Esophagus squamous epithelium (tissue), 5 donors: ENCODE measurements around the gene TMED1. TPM values are rescaled to one million over a fixed set of nuclear protein-coding genes. Genes with fewer than 3 reads are reported as not detected.
"Not testable (repeated sequence)": the region's sequence is repeated elsewhere in the genome, so short reads cannot be mapped to it uniquely, and the experiment has no call there.

Experiments used
- DNase-seq: peaks from one replicate; lab custom pipeline; 2025; lab: John Stamatoyannopoulos, UW
- H3K27ac ChIP-seq, 4 donors: fragments of 200-600 bp; sonication (generic); one replicate each; pipeline ENCODE4 v1.5.1; 2016 to 2019; ENCODE audit warnings: mild to moderate bottlenecking in 1 of 4
- H3K27me3 ChIP-seq, 4 donors: fragments of 200-600 bp; sonication (generic); 1 replicate in 3 of 4; 2 replicates in 1 of 4; pipeline versions ENCODE4 v1.5.1 to v1.6.0; 2017 to 2021; ENCODE audit warnings: antibody characterized with exemption in 1 of 4
- H3K36me3 ChIP-seq, 3 donors: fragments of 200-600 bp; sonication (generic); one replicate each; pipeline ENCODE4 v1.5.1; 2016 to 2019
- H3K4me1 ChIP-seq, 3 donors: fragments of 200-600 bp; sonication (generic); one replicate each; pipeline ENCODE4 v1.5.1; 2017 to 2019
- H3K4me3 ChIP-seq, 4 donors: fragments of 200-600 bp; sonication (generic); 1 replicate in 3 of 4; 2 replicates in 1 of 4; pipeline ENCODE4 v1.5.1; 2016 to 2019; ENCODE audit warnings: mild to moderate bottlenecking in 2 of 4, moderate library complexity in 1 of 4
- H3K9me3 ChIP-seq, 3 donors: fragments of 200-600 bp; sonication (generic); one replicate each; pipeline ENCODE4 v1.5.1; 2016 to 2019
- POLR2A ChIP-seq, 4 donors: fragments of 450-650 bp; IDR thresholded peaks; one replicate each; pipeline ENCODE4 v1.6.1; 2017; ENCODE audit warnings: antibody characterized with exemption in 4 of 4, mild to moderate bottlenecking in 4 of 4, moderate library complexity in 3 of 4
- WGBS, 2 donors: methylation state at CpG; one replicate each; pipeline ENCODE4 v1.1.5; 2018; 5-methylcytosine and 5-hydroxymethylcytosine counted together
- intact Hi-C: fragments of 100-400 bp; cut with DNase I; formaldehyde crosslinking; loops from one replicate; pipeline ENCODE4 v1.15.0; 2022
- total RNA-seq, 4 donors: library from RNA; depleted of rRNA; stranded (reverse); fragments of >200 nt; gene quantifications; one replicate each; pipeline ENCODE4 v1.1.0, GENCODE V29; 2016
- TF ChIP-seq, protein P1 (sequence below), 6 experiments: fragments of 450-650 bp in 4 of 6; fragments of 200-600 bp in 2 of 6; sonication (generic) in 2 of 6; IDR thresholded peaks; one replicate each; pipeline ENCODE4 v1.5.1; 2016 to 2019; ENCODE audit warnings: antibody characterized with exemption in 6 of 6, mild to moderate bottlenecking in 4 of 6, moderate library complexity in 4 of 6
- donor health status: DM: yes; HTN: yes; CAD: no.

TMED1 gene
- total RNA-seq, 4 donors from 2014 or later, result 14.7 to 30.3 (median 24.1) TPM

DNA sequence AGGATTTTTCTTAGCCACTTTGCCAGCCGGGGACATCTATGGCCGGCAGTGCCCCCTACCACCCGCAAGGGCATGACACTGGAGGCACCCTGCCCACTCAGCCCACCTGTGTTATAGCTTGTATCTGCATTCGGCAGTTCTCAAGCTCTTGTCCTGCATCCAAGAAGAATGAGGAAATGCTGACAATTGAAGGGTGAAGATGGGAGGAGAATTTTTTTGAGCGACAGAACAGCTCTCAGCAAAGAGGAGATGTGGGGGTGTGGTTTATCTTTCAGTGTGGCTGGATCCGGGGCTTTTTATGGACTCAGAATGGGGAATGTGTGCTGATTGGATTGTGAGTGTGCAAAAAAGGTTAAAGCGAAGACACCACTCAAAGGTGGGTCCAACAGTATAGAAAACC is 6.8 kb upstream of the TMED1 start:
- Histone ChIP-seq H3K36me3 (no peaks in the 10 kb centered on the region), H3K4me1 (no peaks in the 10 kb centered on the region), H3K4me3 (no peak overlapping the region), H3K27me3 (peaks cover 0 to 5% (median 0%) of the 10 kb centered on the region in 4 donors), H3K27ac (no peak overlapping the region), H3K9me3 (no peaks in the 10 kb centered on the region)
- intact Hi-C loops, result no loop called here
- 85 to 86% methylated on average over 6 to 7 of the region's 7 CpGs for WGBS, 2 donors
- no peak for DNase-seq
- TF ChIP-seq POLR2A (IDR thresholded peaks at IDR 0.05), result no peak
- TF ChIP-seq, protein P1, sequence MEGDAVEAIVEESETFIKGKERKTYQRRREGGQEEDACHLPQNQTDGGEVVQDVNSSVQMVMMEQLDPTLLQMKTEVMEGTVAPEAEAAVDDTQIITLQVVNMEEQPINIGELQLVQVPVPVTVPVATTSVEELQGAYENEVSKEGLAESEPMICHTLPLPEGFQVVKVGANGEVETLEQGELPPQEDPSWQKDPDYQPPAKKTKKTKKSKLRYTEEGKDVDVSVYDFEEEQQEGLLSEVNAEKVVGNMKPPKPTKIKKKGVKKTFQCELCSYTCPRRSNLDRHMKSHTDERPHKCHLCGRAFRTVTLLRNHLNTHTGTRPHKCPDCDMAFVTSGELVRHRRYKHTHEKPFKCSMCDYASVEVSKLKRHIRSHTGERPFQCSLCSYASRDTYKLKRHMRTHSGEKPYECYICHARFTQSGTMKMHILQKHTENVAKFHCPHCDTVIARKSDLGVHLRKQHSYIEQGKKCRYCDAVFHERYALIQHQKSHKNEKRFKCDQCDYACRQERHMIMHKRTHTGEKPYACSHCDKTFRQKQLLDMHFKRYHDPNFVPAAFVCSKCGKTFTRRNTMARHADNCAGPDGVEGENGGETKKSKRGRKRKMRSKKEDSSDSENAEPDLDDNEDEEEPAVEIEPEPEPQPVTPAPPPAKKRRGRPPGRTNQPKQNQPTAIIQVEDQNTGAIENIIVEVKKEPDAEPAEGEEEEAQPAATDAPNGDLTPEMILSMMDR (IDR thresholded peaks at IDR 0.05), result no peak

DNA sequence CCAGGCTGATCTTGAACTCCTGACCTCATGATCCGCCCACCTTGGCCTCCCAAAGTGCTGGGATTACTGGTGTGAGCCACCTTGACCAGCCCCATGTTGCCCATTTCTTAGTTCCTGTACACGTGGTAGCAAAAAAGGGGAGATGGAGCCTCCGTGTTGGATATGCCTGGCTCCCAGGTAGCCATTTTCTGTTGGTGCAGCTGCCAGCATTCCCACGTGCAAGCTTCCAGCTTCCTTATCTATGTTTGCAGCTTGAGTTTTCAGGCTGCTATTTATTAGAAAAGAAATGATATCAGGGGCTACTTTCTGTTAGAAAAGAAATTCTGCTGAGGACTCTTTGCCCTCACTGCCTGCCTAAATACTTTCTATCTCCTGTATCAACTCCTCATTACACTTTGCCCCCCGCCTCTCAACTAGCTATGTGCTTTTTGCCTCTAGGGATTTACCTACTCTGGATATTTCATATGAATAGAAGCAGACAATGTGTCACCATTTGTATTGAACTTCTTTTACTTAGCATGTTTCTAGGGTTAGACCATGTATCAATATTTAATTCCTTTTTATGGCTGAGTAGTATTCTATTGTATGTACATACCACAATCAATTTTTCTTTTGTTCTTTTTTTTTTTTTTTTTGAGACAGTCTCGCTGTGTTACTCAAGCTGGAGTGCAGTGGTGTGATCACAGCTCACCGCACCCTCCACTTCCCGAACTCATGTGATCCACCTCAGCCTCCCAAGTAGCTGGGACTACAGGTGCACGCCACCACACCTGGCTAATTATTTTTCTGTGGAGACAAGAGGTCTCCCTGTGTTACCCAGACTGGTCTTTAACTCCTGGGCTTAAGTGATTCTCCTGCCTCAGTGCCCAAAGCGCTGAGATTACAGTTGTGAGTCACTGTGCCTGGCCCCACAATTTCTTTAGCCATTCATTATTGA is 3.4 kb upstream of the TMED1 start:
- Histone ChIP-seq H3K27ac (no peak overlapping the region), H3K9me3 (peaks cover 0 to 9% (median 0%) of the 10 kb centered on the region in 3 donors), H3K4me3 (no peak overlapping the region), H3K36me3 (peaks cover 0 to 6% (median 0%) of the 10 kb centered on the region in 3 donors), H3K4me1 (peaks cover 0 to 20% (median 9%) of the 10 kb centered on the region in 3 donors), H3K27me3 (no peaks in the 10 kb centered on the region)
- DNase-seq, result no peak
- intact Hi-C loops, result no loop called here
- TF ChIP-seq, protein P1 (IDR thresholded peaks at IDR 0.05), result no peak
- TF ChIP-seq POLR2A (IDR thresholded peaks at IDR 0.05), result no peak
- 74 to 82% methylated on average over 10 of the region's 10 CpGs for WGBS, 2 donors

DNA sequence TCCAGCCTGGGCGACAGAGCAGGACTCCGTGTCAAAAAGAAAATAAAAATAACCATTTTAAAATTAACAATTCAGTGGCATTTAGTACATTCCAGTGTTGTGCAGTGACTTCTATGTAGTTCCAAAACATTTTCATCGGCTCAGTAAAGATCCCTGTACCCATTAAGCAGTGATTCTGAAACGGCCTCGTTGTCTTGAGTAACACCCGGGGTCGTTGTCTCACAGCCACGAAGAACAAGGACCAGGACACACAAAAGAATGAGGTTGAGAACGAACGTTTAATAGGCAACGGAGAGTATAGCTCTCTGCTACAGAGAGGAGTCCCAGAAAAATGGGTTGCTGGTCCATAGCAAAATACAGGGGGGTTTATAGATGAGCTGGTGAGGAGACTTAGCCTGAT is 2.4 kb upstream of the TMED1 start:
- no peaks in the 10 kb centered on the region for H3K27me3 ChIP-seq
- H3K9me3 ChIP-seq, result peaks cover 0 to 9% (median 0%) of the 10 kb centered on the region in 3 donors
- peaks cover 0 to 20% (median 9%) of the 10 kb centered on the region in 3 donors for H3K4me1 ChIP-seq
- 82 to 86% methylated on average over 11 of the region's 11 CpGs for WGBS, 2 donors
- H3K36me3 ChIP-seq, result peaks cover 0 to 14% (median 0%) of the 10 kb centered on the region in 3 donors
- intact Hi-C loops, result no loop called here
- no peak for TF ChIP-seq POLR2A (IDR thresholded peaks at IDR 0.05)
- TF ChIP-seq, protein P1 (IDR thresholded peaks at IDR 0.05), result no peak
- H3K4me3 ChIP-seq, result no peak overlapping the region
- H3K27ac ChIP-seq, result no peak overlapping the region
- no peak for DNase-seq

DNA sequence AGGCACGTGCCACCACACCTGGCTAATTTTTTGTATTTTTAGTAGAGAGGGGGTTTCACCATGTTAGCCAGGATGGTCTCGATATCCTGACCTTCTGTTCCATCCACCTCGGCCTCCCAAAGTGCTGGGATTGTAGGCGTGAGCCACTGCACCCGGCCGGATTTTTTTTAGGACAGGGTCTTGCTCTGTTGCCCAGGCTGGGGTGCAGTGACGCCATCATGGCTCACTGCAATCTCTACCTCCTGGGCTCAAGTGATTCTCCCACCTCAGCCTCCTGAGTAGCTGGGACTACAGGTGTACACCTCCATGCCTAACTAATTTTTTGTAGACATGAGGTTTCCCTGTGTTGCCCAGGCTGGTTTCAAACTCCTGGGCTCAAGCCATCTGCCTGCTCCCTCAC is 1.6 kb upstream of the TMED1 start:
- WGBS, 2 donors, result 92 to 95% methylated on average over 6 to 7 of the region's 7 CpGs
- peaks cover 0 to 21% (median 0%) of the 10 kb centered on the region in 3 donors for H3K36me3 ChIP-seq
- DNase-seq, H3K9me3 ChIP-seq, H3K27ac ChIP-seq, intact Hi-C loops, H3K27me3 ChIP-seq, H3K4me3 ChIP-seq: not testable (repeated sequence)
- H3K4me1 ChIP-seq, result peaks cover 0 to 20% (median 9%) of the 10 kb centered on the region in 3 donors

DNA sequence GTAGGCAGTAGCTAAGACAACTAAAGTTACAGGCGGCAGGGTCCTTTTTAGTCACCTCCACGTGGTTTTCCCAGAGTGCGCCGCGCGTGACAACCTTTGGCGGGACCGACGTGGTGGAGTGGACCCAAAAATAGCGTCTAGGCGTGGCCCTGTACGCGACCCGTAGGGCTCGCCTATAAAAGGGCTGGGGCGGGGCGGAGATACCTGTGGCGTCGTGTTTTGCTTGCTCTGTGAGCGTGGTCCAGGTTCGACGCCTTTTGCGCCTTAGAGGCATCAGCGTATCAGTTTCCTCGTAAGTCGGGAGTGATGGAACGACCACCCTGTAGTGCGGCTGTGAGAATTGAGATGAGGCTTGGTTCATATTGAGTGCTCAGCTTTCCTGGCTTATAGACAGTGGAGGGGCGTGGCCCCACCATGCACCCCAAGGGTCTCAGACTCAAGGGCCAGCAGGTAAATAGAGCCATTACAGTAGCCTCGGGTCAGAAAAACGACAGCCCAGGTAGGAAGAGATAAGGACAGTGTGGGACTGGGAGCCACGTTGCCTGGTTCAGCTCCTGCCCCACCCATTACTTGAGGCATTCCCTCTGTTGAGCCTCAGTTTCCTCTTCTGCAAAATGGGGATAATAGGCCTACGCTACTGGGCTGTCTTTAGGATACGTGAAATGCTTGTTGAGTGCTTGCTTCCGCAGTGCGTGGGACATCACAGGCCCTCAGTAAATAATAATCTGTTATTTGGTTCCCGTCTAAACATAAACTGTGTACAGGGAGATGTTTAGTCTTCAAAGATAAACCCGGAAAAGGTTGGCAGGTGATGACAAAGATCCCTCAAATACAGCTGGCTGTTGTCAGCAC is 693 bp upstream of the TMED1 start:
- H3K36me3 ChIP-seq, result peaks cover 0 to 31% (median 0%) of the 10 kb centered on the region in 3 donors
- 41 to 58% methylated on average over 17 to 32 of the region's 38 CpGs for WGBS, 2 donors
- TF ChIP-seq, protein P1 (IDR thresholded peaks at IDR 0.05), result peak in 1 of 6 experiments; percentile 4
- TF ChIP-seq POLR2A (IDR thresholded peaks at IDR 0.05), result no peak
- peak overlapping the region; percentile 69 to 88 (median 80) for H3K4me3 ChIP-seq
- peak; percentile 65 for DNase-seq
- H3K27ac ChIP-seq, result peak overlapping the region; percentile 98 to 99 (median 99)
- peaks cover 0 to 20% (median 9%) of the 10 kb centered on the region in 3 donors for H3K4me1 ChIP-seq
- peaks cover 0 to 9% (median 0%) of the 10 kb centered on the region in 3 donors for H3K9me3 ChIP-seq
- H3K27me3 ChIP-seq, result no peaks in the 10 kb centered on the region
- intact Hi-C loops, result no loop called here
